Osteocyte (in vitro differentiated cells): ENCODE data around the gene TSSC4. TPM values are rescaled to one million over a fixed set of nuclear protein-coding genes. Genes with fewer than 3 reads are reported as not detected.

Experiments used
- DNase-seq: peaks from one replicate; pipeline ENCODE4 v3.0.0; 2021; ENCODE audit warnings: mixed read lengths; ENCODE audit not compliant: unreplicated experiment; ENCODE audit errors: extremely low spot score
- H3K27ac Mint-ChIP-seq: one replicate; pipeline ENCODE4 v1.8.0; 2021; ENCODE audit warnings: mild to moderate bottlenecking, mixed read lengths; ENCODE audit not compliant: unreplicated experiment
- H3K27me3 Mint-ChIP-seq: one replicate; pipeline ENCODE4 v1.8.0; 2021; ENCODE audit warnings: mixed read lengths; ENCODE audit not compliant: unreplicated experiment
- H3K36me3 Mint-ChIP-seq: one replicate; pipeline ENCODE4 v1.8.0; 2021; ENCODE audit warnings: mixed read lengths; ENCODE audit not compliant: unreplicated experiment
- H3K4me1 Mint-ChIP-seq: one replicate; pipeline ENCODE4 v1.8.0; 2021; ENCODE audit warnings: mixed read lengths; ENCODE audit not compliant: unreplicated experiment
- H3K4me3 Mint-ChIP-seq: one replicate; pipeline ENCODE4 v1.8.0; 2021; ENCODE audit warnings: mild to moderate bottlenecking, moderate library complexity, mixed read lengths; ENCODE audit not compliant: unreplicated experiment
- H3K9me3 Mint-ChIP-seq: one replicate; pipeline ENCODE4 v1.8.0; 2021; ENCODE audit warnings: mixed read lengths; ENCODE audit not compliant: unreplicated experiment
- total RNA-seq: library from RNA; stranded (reverse); gene quantifications from 2 replicates; pipeline ENCODE4 v1.2.1, GENCODE V29; 2021
- TF ChIP-seq, protein P1 (sequence below): fragments of 200-600 bp; sonication (generic); IDR thresholded peaks from 2 replicates; pipeline ENCODE4 v1.5.0; 2021; ENCODE audit warnings: antibody characterized with exemption, mild to moderate bottlenecking, moderate library complexity

TSSC4 gene
- total RNA-seq, 1 donor from 2014 or later: 50.6 TPM

DNA sequence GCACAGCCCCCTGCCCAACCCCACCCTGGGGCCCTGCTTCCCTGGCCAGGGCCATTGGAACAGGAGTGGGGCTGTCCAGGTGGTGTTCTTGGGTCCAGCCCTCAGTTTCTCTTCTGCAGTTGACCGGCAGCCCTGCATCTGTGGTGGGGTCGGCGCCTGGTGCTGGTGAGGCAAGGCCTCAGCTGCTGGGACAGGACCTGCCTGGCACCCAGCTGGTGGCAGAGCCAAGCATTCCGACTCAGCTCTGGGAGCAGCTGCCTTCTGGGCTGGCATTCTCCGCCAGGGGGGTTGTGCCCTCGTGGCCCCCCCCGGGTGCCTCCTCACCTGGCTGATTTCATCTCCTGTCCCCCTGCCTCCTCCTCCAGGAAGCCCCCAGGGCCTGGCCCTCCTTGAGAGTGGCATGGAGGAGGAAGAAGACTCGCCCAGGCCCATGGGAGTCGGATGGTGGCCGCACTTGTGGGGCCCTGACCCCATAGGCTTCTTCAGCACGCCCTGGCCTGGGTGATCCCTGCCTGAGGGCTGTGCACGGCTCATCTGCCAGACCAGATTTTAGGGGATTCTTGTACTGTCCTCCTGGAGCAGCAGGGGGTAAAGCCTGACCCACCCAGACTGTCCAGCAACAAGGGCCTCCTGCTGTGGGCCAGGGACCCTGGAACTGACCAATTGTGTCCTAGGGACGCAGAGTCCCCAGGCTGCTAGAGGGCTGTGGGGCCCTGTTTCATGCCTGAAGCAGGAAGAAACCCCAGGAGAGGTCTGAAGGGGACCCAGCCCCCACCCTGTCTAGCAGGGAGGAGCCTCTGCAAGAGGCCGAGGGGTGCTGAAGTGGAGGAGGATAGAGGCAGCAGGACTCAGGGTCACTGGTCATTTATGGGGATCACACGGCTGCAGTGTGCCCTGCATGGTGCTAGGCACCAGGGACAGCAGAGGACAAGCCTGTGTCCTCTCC, 11.8 kb upstream of the TSSC4 start:
- Mint-ChIP-seq H3K4me3 (no peak overlapping the region), H3K27ac (peak overlapping the region; percentile 88), H3K4me1 (peaks cover 51% of the 10 kb centered on the region), H3K36me3 (peaks cover 2% of the 10 kb centered on the region), H3K27me3 (no peaks in the 10 kb centered on the region), H3K9me3 (no peaks in the 10 kb centered on the region)
- TF ChIP-seq, protein P1, sequence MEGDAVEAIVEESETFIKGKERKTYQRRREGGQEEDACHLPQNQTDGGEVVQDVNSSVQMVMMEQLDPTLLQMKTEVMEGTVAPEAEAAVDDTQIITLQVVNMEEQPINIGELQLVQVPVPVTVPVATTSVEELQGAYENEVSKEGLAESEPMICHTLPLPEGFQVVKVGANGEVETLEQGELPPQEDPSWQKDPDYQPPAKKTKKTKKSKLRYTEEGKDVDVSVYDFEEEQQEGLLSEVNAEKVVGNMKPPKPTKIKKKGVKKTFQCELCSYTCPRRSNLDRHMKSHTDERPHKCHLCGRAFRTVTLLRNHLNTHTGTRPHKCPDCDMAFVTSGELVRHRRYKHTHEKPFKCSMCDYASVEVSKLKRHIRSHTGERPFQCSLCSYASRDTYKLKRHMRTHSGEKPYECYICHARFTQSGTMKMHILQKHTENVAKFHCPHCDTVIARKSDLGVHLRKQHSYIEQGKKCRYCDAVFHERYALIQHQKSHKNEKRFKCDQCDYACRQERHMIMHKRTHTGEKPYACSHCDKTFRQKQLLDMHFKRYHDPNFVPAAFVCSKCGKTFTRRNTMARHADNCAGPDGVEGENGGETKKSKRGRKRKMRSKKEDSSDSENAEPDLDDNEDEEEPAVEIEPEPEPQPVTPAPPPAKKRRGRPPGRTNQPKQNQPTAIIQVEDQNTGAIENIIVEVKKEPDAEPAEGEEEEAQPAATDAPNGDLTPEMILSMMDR: peak; percentile 20
- no peak for DNase-seq

DNA sequence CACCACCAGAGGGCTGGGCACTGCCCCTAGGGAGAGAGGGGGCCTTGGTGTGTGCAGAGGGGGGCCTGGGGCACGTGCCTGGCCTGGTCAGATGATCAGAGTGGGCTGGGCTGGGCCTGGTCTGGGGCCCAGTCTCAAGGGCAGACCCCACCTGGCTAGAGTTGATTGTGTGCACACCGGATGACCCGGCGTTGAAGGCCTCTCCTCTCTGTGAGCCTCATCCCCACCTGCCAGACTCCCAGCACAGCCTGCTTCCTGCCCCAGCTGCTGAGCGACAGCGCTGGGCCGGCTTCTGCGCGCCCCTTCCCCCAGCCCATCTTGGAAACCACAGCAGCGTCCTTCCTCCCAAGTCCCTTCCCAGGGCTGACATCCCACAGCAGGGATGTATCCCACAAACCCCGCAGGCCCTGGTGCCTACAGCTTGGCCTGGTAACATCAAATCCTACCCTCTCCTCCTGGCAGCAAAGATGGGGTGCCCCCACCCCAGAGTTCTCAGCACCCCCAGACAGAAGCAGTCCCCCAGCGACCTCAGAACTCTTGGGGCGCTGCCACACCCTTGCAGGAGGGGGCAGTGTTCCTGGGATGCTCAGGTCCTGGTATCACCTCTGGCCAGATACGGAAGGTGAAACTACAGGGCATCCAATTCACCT, 11.0 kb upstream of the TSSC4 start:
- H3K36me3 Mint-ChIP-seq: peaks cover 2% of the 10 kb centered on the region
- no peak for DNase-seq
- no peaks in the 10 kb centered on the region for H3K9me3 Mint-ChIP-seq
- peaks cover 48% of the 10 kb centered on the region for H3K4me1 Mint-ChIP-seq
- H3K27ac Mint-ChIP-seq: peak overlapping the region; percentile 88
- H3K4me3 Mint-ChIP-seq: peak overlapping the region; percentile 37
- H3K27me3 Mint-ChIP-seq: no peaks in the 10 kb centered on the region
- TF ChIP-seq, protein P1: no peak

DNA sequence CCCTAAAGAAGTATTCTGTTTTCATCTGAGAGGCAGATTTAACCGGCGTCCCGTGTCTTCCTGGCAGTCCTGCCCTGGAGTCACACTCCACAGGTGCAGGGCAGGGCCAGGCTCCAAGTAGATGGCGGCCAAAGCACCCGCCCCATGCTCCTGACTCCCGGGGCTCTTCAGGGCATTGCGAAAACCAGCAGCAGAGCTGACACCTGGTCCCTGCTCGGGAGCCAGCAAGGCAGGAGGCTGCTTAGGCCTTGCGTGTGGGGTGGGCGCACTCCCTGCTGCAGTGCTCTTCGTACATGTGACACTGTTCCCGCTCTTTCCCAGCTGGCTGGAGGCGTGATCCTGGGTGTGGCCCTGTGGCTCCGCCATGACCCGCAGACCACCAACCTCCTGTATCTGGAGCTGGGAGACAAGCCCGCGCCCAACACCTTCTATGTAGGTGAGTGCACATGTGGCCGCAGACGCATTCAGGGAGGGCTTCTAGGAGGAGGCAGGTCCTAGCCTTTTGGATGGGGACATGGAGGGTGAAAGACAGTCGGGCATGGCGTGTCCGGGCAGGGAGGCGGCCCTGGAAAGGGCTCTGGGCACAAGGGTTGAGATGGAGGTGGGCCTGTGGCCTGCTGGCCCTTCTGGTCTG, 10.3 kb upstream of the TSSC4 start:
- TF ChIP-seq, protein P1: no peak
- Mint-ChIP-seq H3K4me3 (no peak overlapping the region), H3K36me3 (peaks cover 2% of the 10 kb centered on the region), H3K27me3 (no peaks in the 10 kb centered on the region), H3K4me1 (peaks cover 47% of the 10 kb centered on the region), H3K9me3 (no peaks in the 10 kb centered on the region), H3K27ac (peak overlapping the region; percentile 88)
- DNase-seq: no peak

DNA sequence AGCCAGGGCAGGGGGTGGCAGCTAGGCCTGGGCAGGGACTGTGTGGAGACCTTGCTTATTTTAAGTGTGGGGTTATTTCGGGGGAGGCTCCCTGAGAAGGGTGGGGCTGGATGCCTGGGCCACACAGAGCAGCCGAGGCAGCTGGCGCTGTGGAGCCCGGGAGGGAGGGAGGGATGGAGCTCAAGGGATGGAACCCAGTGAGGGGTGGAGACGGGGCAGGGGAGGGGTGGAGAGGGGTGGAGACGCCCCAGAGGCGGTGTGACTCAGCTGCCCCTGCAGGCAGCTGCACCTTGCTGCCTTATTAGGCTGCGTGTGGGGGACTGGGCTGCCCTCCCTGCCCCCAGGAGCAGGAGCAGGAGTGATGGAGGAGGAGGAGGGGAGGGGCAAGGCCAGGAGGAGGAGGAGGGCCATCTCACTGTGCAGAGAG, 9.8 kb upstream of the TSSC4 start:
- TF ChIP-seq, protein P1: no peak
- no peak overlapping the region for H3K4me3 Mint-ChIP-seq
- no peaks in the 10 kb centered on the region for H3K27me3 Mint-ChIP-seq
- H3K27ac Mint-ChIP-seq: peak overlapping the region; percentile 72
- H3K9me3 Mint-ChIP-seq: no peaks in the 10 kb centered on the region
- DNase-seq: no peak
- H3K36me3 Mint-ChIP-seq: peaks cover 2% of the 10 kb centered on the region
- peaks cover 44% of the 10 kb centered on the region for H3K4me1 Mint-ChIP-seq
